Measurements from ENCODE around the gene LIMS2.

LIMS2 gene

DNA sequence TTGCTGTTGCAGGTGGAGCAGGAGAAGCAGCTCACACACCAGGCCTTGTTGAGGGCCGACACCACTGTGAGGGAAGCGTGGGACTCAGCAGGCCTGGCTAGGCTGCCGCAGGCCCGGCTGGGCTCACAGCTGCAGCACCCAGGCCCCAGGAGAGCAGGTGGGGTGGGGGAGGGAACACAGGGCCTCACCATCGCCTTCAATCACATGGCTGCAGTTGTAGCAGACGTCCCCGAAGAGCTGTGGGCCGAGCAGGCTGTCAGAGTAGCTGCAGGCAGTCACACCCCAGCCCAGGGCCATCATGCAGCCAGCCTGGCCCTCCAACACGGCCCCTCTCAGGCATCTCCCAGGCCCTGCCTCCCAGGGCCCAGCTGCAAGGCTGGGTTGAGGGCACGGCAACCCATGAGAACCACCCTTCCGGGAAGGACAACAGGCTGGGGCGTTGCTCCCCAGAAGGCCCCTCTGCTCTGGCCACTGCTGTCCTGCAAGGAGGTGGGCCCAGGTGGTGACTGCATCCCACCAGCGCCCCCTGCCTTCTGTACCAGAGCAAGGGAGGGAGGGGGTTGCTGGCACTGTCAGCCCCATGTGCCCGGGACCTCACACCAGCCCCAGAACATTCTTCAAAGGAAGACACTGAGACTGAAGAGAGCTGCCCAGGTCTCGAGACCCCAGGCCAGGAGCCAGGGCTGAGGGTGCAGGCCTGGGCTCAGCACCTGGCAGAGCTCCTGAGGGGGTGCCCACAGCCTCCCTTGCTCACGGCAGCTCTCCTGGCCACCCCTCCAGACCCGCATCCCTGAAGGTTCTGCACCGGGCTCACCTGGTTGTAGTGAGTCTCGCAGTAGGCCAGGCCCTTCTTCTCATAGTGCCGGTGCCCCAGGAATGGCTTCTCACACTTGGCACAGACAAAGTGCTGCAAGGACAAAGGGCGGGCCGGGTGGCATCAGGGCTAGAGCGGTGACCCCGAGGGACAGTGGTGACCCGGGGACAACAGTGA lies 35.0 kb downstream of the LIMS2 start:
- Histone ChIP-seq H3K27ac (peak overlapping the region in 5 of 21 experiments; percentile 25 to 67 (median 53)), H3K4me3 (no peak overlapping the region)

DNA sequence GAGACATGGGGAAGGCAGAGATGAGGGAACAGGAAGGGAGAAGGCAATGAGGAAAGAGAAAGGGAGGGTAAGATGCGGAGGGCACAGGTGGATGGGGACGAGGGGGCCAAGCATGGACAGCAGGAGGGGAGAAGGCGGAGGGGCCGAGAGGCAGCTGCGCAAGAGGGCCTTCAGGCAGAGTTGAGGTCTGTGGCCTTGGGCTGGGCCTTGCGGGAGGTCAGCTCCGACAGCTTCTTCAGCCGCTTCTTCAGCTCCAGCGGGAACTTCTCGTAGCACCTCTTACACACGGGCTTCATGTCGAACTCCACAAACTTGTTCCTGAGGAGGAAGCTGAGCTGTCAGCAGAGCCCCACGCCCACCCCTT lies 36.2 kb downstream of the LIMS2 start:
- H3K4me3 ChIP-seq: no peak overlapping the region
- H3K27ac ChIP-seq: peak overlapping the region in 10 of 21 experiments; percentile 29 to 82 (median 61)

DNA sequence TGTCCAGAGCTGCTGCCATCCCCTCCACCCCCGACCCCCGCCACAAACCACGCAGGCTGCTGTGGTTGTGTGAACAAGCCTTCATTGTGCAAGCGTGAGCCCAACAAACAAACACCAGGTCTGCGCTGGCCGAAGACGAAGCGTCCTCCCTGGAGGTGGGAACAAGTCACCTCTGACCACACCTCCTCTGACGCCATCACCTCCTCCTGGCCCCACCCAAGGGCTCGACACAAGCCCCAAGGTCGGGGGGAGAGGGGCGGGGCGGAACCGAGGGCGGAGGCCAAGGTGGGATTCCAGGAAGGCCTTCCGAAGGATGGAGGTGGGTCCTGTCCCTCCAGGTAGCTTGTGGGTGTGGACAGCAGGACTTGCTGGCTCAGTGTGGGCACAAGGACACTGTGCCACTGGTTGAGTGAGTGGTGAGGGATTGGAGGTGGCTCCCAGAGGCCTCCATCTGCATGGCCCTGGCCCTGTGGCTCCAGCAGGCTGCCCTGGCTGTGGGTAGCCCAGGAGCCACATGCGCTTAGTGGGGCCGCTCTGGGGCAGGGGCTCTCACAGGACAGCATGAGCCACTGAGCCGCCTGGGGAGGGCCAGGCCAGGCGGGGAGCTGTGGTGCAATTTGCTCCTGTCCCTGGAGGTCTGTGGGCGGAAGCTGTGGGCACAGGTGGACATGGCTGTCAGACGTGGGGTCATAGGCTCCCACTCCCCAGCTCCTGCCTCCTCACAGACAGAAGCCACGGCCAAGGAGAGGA lies 36.8 kb downstream of the LIMS2 start:
- peak overlapping the region in 18 of 21 experiments; percentile 13 to 82 (median 68) for H3K27ac ChIP-seq
- H3K4me3 ChIP-seq: no peak overlapping the region

DNA sequence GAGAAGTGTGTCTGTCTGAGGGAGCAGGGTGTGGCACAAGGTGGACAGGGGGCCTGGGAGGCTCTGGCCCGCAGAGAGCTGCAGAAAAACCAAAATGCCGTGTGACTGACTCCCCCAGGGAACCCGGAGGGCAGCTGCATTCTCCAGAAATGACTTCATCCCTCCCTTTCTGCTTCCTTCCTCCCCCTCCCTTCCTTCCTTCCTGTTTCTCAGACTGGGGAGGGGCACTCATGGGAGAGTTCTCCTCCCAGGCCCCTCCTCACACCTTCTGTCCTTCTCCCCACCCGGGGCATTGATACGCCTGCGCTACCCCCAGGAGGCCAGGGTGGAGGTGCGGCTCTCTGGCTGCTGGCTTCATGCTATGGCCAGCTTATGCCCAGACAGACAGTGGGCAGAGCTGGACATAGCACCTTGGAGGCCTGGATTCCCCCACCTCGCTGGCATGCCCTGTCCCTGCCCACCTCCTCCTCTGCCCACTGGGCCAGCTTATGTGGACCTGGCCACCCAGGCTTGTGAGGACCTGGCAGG lies 37.5 kb downstream of the LIMS2 start:
- Histone ChIP-seq H3K27ac (peak overlapping the region in 19 of 21 experiments; percentile 13 to 82 (median 66)), H3K4me3 (no peak overlapping the region)

DNA sequence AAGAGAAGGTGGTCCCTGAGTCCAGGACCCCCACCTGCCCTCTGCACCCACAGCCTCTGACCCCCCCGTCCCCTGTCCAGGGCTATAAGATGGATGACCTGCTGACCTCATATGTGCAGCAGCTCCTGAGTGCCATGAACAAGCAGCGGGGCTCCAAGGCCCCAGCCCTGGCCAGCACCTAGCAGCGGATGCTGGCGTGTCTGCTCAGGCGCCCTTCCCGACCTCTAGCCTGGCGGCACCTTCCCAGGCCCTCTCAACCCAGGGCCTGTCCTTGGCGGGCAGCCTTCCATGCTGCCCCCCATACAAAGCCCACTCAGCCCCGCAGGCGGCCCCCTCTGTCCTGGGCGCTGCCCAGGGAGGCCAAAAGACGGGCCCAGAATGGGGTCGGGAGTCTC lies 38.1 kb downstream of the LIMS2 start:
- no peak overlapping the region for H3K4me3 ChIP-seq
- H3K27ac ChIP-seq: peak overlapping the region in 17 of 21 experiments; percentile 13 to 82 (median 67)

DNA sequence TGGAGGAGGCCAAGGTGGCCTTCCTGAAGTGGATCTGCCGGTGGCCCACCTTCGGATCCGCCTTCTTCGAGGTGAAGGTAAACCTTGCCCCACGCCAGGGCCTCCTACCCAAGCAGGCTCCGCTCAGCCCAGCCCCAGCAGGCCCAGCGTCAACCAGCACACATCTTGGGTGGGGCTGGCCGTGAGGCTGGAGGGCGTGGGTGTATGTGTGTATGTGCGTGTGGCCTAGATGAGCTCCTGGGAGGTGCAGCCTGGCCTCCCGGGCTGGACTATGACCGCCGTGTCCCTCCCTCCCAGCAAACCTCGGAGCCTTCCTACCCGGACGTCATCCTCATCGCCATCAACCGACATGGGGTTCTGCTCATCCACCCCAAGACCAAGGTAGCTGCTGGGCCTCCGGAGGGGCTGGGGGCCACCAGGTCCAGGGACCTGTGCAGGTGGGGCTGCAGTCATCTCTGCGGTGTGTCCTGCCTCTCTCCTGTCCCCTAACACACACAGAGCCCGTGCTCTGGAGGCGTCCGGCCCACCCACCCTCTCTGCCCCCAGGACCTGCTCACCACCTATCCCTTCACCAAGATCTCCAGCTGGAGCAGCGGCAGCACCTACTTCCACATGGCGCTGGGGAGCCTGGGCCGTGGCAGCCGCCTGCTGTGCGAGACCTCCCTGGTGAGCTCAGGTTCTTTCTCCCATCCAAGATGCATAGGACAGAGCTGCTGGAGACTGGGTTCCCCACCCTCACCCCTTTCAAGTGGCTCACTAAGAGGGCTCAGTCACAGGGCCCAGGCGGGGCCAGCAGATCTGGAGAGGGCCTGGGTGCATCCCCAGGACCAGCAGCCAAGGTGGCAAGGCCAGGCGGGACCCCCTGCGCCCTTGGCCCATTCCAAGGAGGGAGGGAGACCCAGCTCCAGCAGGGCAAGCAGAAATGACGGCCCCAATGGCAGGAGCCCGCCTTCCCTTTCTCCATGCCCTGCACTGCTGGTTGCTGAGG lies 38.8 kb downstream of the LIMS2 start:
- H3K4me3 ChIP-seq: no peak overlapping the region

DNA sequence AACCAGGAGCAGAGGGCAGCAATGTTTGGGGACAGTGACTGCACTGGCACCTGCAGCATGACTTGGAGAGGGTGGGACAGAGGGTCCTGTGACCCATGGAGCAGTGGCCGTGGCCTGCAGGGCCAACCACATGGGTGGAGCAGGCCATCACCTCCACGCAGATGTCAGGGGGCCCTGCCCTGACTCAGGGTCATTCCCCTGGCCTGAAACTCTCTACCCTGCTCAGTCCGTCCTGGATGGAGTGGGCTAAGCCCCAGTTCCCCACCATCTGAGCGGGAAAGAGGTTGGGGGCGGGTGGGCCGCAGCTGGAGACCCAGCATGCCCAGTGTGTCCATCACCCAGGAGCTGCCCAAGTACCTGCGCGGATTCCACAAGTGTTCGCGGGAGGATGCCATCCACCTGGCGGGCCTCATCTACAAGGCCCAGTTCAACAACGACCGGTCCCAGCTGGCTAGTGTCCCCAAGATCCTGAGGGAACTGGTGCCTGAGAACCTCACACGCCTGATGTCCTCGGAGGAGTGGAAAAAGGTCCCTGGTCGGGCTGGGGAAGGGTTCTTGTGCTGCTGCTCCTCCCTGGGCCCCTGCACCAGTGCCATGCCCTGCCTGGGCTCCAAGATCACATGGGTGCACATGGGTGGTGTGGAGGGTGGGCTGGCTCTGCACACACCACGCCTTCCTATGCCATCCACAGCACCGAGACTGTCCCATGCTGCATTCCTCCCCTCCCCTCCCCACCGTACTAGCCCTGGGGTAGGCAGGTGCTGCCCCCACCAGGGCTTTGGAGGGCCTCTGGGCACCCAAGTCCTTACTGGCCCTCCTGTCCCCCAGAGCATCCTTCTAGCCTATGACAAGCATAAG lies 39.7 kb downstream of the LIMS2 start:
- Histone ChIP-seq H3K27ac (peak overlapping the region in 1 of 21 experiments; percentile 22), H3K4me3 (no peak overlapping the region)

More for the DNA sequence above, 38.8 kb downstream of the LIMS2 start:
- peak overlapping the region in 12 of 21 experiments; percentile 13 to 82 (median 66) for H3K27ac ChIP-seq

DNA sequence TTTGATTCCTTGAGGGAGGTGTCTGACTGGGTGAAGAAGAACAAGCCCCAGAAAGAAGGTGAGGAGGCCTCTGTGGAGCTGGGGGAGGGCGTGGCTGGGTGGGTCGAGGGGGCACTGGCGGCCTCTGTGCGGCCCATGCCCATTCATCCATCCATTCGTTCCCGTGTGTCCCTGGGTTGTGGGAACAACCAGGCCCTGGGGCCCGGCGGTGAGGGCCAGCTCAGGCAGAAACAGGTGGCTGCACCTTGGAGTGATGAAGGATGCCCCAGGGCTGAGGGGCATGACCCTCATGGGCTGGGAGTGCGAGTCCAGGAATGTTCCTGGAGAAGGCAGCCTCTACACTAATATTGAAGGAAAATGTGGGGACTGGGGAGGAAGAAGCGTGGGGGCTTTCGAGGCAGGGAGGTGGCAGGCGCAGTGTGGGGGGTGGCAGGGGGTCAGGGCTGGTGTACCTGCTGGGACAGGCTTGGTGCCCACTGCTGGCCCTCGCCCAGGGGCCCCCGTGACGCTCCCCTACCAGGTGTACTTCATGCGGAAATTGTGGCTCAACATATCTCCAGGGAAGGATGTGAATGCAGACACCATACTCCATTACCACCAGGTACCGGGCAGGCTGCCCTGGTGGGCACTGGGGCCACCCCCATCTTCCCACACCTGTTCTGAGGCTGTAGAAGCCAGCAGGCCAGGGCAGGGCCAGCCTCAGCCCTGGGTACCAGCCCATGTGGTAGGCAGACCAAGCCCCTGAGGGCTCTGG lies 40.5 kb downstream of the LIMS2 start:
- no peak overlapping the region for H3K27ac ChIP-seq

DNA sequence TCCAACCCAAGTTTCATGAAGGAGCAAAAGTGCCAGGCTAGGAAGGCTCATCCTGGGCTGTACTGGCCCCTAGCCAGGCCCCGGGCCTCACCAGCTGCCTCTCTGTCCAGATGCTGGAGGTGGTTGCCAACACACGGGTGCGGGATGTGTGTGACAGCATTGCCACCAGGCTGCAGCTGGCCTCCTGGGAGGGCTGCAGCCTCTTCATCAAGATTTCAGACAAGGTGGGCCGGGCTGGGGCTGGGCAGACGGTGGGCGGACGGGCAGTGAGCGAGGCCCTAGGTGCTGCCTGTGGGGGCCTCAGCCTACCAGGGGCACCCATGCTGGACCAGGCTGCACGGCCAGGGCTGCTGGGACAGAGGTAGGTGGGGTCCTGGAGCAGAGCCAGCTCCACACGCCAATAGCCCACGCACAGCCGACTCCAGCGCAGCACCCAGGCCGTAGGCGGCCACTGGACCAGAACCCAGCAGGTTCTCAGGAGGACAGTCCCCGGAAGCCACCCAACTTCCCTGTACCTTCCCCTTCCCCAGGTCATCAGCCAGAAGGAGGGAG lies 41.2 kb downstream of the LIMS2 start:
- Histone ChIP-seq H3K4me3 (no peak overlapping the region), H3K27ac (no peak overlapping the region)

More for the DNA sequence above, 40.5 kb downstream of the LIMS2 start:
- H3K4me3 ChIP-seq: no peak overlapping the region

DNA sequence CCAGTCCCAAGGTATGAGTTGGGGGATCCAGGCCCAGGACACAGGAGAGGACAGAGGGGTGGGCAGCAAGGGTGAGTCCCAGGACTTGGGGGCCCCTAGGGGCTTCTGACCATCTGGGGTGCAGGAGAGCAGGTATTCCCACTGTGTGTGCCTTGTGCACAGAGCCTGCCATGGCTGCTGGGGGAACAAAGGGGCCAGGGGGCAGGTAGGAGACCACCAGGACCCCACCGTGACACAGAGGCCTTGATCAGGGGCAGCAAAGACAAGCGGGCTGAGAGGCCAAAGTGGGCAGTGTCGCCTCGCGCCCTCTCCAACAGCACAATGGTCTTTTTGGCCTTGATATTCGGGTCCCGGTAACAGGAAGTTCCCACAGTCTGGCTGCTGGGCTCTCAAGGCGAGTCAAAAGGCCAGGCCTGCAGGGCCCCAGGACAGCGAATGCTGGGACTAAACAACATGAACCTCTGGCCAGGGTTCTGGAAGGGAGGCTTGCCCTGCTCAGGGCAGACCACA lies 41.7 kb downstream of the LIMS2 start:
- no peak overlapping the region for H3K4me3 ChIP-seq
- peak overlapping the region in 1 of 21 experiments; percentile 21 for H3K27ac ChIP-seq

DNA sequence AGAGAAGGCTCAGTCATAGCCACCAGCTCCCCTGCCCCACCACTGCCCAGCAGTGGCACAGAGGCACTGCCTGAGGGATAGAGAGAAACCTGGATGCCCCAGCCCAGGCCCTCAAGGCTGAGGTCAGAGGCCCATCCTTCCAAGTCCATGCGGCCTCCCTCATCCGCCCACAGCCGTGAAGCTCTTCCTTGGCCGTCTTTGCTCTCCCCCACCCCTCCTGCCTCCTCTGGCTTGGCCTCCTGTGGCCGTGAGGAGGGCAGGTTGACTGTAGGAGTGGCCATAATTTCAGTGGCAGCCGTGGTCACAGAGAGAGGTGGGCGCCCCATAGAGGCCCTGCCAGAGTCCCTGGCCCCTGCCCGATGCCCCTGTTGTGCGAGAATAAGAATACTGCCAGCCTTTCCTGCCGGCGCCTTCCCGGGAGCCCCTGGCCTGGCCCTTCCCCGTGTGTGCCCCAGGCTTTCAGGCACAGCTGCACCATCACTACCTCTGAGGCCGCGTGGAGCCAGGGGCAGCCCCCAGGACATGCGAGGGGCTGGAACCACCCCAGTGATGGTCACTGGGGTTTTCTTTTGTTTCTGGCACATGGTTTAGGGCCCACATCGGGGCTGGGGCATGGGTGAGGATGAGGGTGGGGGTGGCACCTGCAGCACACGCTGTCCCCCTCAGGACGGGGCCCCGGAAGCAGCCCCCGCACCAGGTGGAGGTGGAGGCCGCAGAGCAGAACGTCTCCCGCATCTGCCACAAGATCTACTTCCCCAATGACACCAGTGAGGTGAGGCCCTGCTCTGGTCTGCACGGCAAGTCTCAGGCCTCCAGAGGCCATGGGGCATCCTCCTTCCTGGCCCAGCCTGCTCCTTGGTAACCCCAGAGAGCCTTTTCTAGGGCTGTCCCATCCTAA lies 42.5 kb downstream of the LIMS2 start:
- Histone ChIP-seq H3K4me3 (no peak overlapping the region), H3K27ac (no peak overlapping the region)

DNA sequence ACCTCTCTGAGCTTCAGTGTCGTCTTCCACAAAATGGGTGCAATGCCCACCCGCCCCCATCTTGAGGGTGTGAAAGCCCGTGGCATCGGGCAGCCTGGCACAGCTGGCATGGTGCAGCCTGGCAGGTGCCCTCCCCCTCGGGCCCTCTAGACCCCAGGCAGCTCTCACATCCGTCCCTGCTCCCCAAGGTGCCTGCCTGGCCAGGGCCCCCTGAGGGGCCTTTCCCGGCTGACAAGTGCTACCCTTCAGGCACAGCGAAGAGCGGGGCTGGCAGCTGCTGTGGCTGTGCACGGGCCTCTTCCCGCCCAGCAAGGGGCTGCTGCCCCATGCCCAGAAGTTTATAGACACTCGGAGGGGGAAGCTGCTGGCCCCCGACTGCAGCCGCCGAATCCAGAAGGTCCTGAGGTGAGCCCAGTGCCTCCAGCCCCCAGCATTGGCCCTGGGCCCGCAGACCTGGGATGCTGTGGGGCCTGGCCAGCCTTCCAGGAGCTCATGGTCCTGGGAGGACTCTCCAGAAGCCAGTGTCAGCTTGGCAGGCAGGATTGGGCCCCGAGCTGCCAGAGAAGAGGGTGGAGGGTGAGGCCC lies 43.2 kb downstream of the LIMS2 start:
- H3K4me3 ChIP-seq: no peak overlapping the region
- H3K27ac ChIP-seq: no peak overlapping the region

DNA sequence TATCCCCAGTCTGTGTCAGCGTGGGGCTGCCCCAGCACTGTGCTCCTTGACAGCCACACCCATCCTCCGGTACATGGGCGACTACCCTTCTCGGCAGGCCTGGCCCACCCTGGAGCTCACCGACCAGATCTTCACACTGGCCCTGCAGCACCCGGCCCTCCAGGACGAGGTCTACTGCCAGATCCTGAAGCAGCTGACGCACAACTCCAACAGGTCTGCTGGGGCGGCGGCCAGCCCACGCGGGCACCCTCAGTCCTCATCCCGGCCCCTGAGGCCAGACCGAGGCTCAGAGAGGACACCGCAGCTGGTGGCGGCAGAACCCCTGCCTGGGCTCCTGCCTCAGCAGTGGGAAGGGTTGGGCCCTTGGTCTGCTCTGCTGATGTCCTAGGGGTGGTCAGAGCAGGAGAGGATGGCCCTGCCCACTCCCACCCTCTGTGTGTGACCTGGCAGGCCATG lies 43.8 kb downstream of the LIMS2 start:
- no peak overlapping the region for H3K4me3 ChIP-seq
- no peak overlapping the region for H3K27ac ChIP-seq

DNA sequence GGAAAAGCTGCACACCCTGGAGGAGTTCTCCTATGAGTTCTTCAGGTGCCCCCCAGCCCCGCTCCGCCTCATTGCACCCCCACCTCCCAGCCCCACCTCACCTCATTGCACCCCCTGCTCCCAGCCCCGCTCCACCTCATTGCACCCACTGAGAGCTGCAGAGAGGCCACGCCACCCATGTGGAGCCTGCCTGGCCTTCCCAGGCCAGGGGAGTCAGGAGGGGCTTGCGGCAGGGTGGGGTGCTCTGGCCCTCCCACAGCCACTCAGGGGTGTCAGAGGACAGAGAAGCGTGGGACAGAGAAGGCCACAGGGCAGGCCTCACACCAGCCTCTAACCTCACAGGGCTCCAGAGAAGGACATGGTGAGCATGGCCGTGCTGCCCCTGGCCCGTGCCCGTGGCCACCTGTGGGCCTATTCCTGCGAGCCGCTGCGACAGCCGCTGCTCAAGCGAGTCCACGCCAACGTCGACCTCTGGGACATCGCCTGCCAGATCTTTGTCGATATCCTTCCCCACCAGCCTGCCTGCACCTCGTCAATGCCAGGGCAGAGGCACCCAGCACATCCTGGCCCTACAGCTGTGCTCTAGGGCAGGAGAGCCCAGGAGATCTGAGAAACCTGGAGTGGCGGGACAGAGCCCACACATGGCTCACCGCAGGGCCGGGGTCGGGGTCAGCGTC lies 44.3 kb downstream of the LIMS2 start:
- Histone ChIP-seq H3K27ac (no peak overlapping the region), H3K4me3 (no peak overlapping the region)
